K562 (cell line): ENCODE results near the gene BCL3. TPM values are rescaled to one million over a fixed set of nuclear protein-coding genes. Genes with fewer than 3 reads are reported as not detected.

Experiments used
- ATAC-seq: fragments of 200-7000 bp; cut with Tn5 transposase; 3 replicates; pipeline ENCODE4 v1.9.1; 2020; ENCODE audit warnings: moderate library complexity
- BruUV-seq: library from RNA; stranded (reverse); fragments of 400-500 nt; replicated peaks from 2 replicates; lab custom pipeline; 2021; lab: Mats Ljungman, UMichigan
- CTCF ChIA-PET: fragments of 300-600 bp; formaldehyde crosslinking; extraction: SDS; loops from one replicate; lab custom pipeline; 2021; ENCODE audit warnings: low intra/inter-chr PET ratio; lab: Yijun Ruan, JAX
- POLR2A ChIA-PET: fragments of 300-600, 350-650 bp; sonication (Branson Sonifier 250); formaldehyde crosslinking; extraction: SDS; loops from one replicate; lab custom pipeline; 2021; ENCODE audit warnings: antibody characterized with exemption, inconsistent platforms; lab: Yijun Ruan, JAX
- DNase-seq, 4 experiments: peaks; one replicate each; pipeline versions ENCODE4 v3.0.0 to v3.0.0-alpha.2; 2011 to 2018; ENCODE audit warnings: low spot score in 3 of 4, mixed read lengths in 3 of 4; ENCODE audit errors: extremely low read depth in 1 of 4
- FAIRE-seq: peaks from 2 replicates; lab custom pipeline; 2011; peaks lifted over from hg19 to GRCh38; lab: Jason Lieb, UNC
- H2AFZ ChIP-seq: 2 replicates; pipeline ENCODE4 v1.6.0; 2011; ENCODE audit warnings: low read depth, low read length, control low read depth, inconsistent platforms
- H3K27ac ChIP-seq: fragments of 200-600 bp; 3 replicates; pipeline ENCODE4 v1.8.0; 2011; ENCODE audit warnings: low read depth, mild to moderate bottlenecking, control low read depth, inconsistent platforms, low read length, moderate library complexity, mixed read lengths; ENCODE audit errors: extremely low read depth
- H3K27me3 ChIP-seq, 2 experiments: fragments of 300-600 bp in 1 of 2; 2 replicates in 1 of 2; 3 replicates in 1 of 2; pipeline versions ENCODE4 v1.6.0 to v1.8.0; 2011; ENCODE audit warnings: inconsistent platforms in 2 of 2, low read length in 2 of 2, mild to moderate bottlenecking in 1 of 2, mixed read lengths in 1 of 2, moderate library complexity in 1 of 2; ENCODE audit not compliant: control insufficient read depth in 2 of 2, insufficient read depth in 2 of 2
- H3K36me3 ChIP-seq: fragments of 300-600 bp; 3 replicates; pipeline ENCODE4 v1.8.0; 2011; ENCODE audit warnings: mild to moderate bottlenecking, low read length, inconsistent platforms; ENCODE audit not compliant: control insufficient read depth, insufficient read depth
- H3K4me1 ChIP-seq, 2 experiments: fragments of 200-600 bp in 1 of 2; replicated peaks in 1 of 2; 2 replicates in 1 of 2; 3 replicates in 1 of 2; pipeline versions ENCODE4 v1.5.1 to v1.8.0; 2011; ENCODE audit warnings: inconsistent platforms in 2 of 2, low read length in 2 of 2, mild to moderate bottlenecking in 1 of 2, mixed read lengths in 1 of 2, moderate library complexity in 1 of 2; ENCODE audit not compliant: control insufficient read depth in 2 of 2, insufficient read depth in 2 of 2
- H3K4me2 ChIP-seq: 2 replicates; pipeline ENCODE4 v1.6.1; 2011; ENCODE audit warnings: low read length, control low read depth, inconsistent platforms, mixed read lengths; ENCODE audit not compliant: insufficient read depth
- H3K4me3 ChIP-seq: fragments of 200-600 bp; sonication (generic), shearing (Covaris generic); 2 replicates; pipeline ENCODE4 v1.5.1; 2016; ENCODE audit warnings: control low read depth, inconsistent platforms
- H3K79me2 ChIP-seq: fragments of 200-600 bp; 3 replicates; pipeline ENCODE4 v1.8.0; 2011; ENCODE audit warnings: low read length, inconsistent platforms; ENCODE audit not compliant: control insufficient read depth, insufficient read depth
- H3K9ac ChIP-seq, 2 experiments: 2 replicates each; pipeline versions ENCODE4 v1.6.0 to v1.6.1; 2011; ENCODE audit warnings: low read depth in 2 of 2, low read length in 2 of 2, control low read depth in 1 of 2, inconsistent platforms in 1 of 2, mild to moderate bottlenecking in 1 of 2, mixed read lengths in 1 of 2; ENCODE audit not compliant: insufficient read depth in 1 of 2
- H3K9me1 ChIP-seq: one replicate; pipeline ENCODE4 v1.6.0; 2011; ENCODE audit warnings: inconsistent platforms, mild to moderate bottlenecking, low read length, moderate library complexity; ENCODE audit not compliant: control insufficient read depth, insufficient read depth
- H3K9me3 ChIP-seq: replicated peaks from 2 replicates; pipeline ENCODE4 v1.5.1; 2011; ENCODE audit warnings: low read depth, low read length, inconsistent platforms; ENCODE audit not compliant: control insufficient read depth, insufficient read depth
- H4K20me1 ChIP-seq: replicated peaks from 2 replicates; pipeline ENCODE4 v1.6.1; 2011; ENCODE audit warnings: low read length, inconsistent platforms, mixed read lengths; ENCODE audit not compliant: control insufficient read depth, insufficient read depth
- EP300 ChIP-seq: IDR thresholded peaks from 2 replicates; pipeline ENCODE4 v1.6.1; 2012; ENCODE audit warnings: low read length, improper control_type of control experiment
- ETV5 ChIP-seq: sonication (generic); formaldehyde crosslinking; IDR thresholded peaks from 2 replicates; pipeline ENCODE4 v1.4.0; 2020; ENCODE audit warnings: low read depth, mild to moderate bottlenecking, missing genetic modification reagents
- KAT2B ChIP-seq: IDR thresholded peaks from one replicate; pipeline ENCODE4 v1.6.1; 2012; ENCODE audit warnings: low read depth, mild to moderate bottlenecking, control low read depth, inconsistent platforms, low read length, moderate library complexity
- MYBL2 ChIP-seq, 2 experiments: fragments of 450-650 bp in 1 of 2; sonication (generic) in 1 of 2; formaldehyde crosslinking in 1 of 2; IDR thresholded peaks; 2 replicates each; pipeline versions ENCODE4 v1.6.1 to v1.8.1; 2017 to 2022; ENCODE audit warnings: borderline replicate concordance in 1 of 2, inconsistent platforms in 1 of 2, low read depth in 1 of 2, mild to moderate bottlenecking in 1 of 2, missing genetic modification reagents in 1 of 2, moderate library complexity in 1 of 2
- NR4A1 ChIP-seq, 2 experiments: fragments of 250-450 bp in 1 of 2; fragments of 450-650 bp in 1 of 2; sonication (Bioruptor Pico) in 1 of 2; IDR thresholded peaks; 2 replicates each; pipeline versions ENCODE4 v1.4.0 to v1.6.1; 2016 to 2020; ENCODE audit warnings: mild to moderate bottlenecking in 2 of 2, missing compliant biosample characterization in 1 of 2, missing genetic modification characterization in 1 of 2, moderate library complexity in 1 of 2
- PCBP1 ChIP-seq: fragments of 200-400 bp; formaldehyde crosslinking; IDR thresholded peaks from 2 replicates; pipeline ENCODE4 v1.6.1; 2018; ENCODE audit warnings: mild to moderate bottlenecking, low read depth, low read length; ENCODE audit not compliant: poor library complexity, severe bottlenecking
- SIX5 ChIP-seq, 2 experiments: IDR thresholded peaks; 2 replicates each; pipeline ENCODE4 v1.6.1; 2011; ENCODE audit warnings: low read length in 2 of 2, borderline replicate concordance in 1 of 2, low read depth in 1 of 2, mild to moderate bottlenecking in 1 of 2, moderate library complexity in 1 of 2; ENCODE audit not compliant: insufficient read depth in 1 of 2
- SMAD4 ChIP-seq: fragments of 250-450 bp; sonication (Bioruptor Pico); conservative IDR thresholded peaks from 2 replicates; pipeline ENCODE4 v1.8.0; 2021; ENCODE audit warnings: inconsistent platforms, mild to moderate bottlenecking, moderate library complexity
- TAF7 ChIP-seq: fragments of 450-650 bp; IDR thresholded peaks from 2 replicates; pipeline ENCODE4 v1.6.1; 2016; ENCODE audit warnings: missing genetic modification characterization, missing compliant biosample characterization
- ZFPM2 ChIP-seq: fragments of 250-450 bp; sonication (Bioruptor Pico); IDR thresholded peaks from 2 replicates; pipeline ENCODE4 v1.5.1; 2022; ENCODE audit warnings: mild to moderate bottlenecking
- ZFX ChIP-seq: sonication (generic); formaldehyde crosslinking; IDR thresholded peaks from 2 replicates; pipeline ENCODE4 v1.8.0; 2022; ENCODE audit warnings: mild to moderate bottlenecking, missing genetic modification reagents, moderate library complexity
- ZNF592 ChIP-seq: fragments of 450-650 bp; IDR thresholded peaks from 2 replicates; pipeline ENCODE4 v1.6.1; 2017; ENCODE audit warnings: antibody characterized with exemption, mild to moderate bottlenecking
- WGBS: fragments of 100-300 bp; shearing (Covaris generic); methylation state at CpG from one replicate; pipeline ENCODE4 v1.1.6; 2016; ENCODE audit warnings: low coverage, mixed read lengths; ENCODE audit not compliant: insufficient coverage; ENCODE audit errors: missing lambda C conversion rate; 5-methylcytosine and 5-hydroxymethylcytosine counted together
- in situ Hi-C: fragments of 300-500 bp; cut with MboI; formaldehyde crosslinking; loops from 4 replicates; pipeline ENCODE4 v1.15.0; 2018; ENCODE audit warnings: inconsistent platforms, mixed read lengths
- intact Hi-C: fragments of 100-400 bp; cut with micrococcal nuclease; formaldehyde crosslinking; loops from 2 replicates; pipeline ENCODE4 v1.14.2; 2022
- polyA plus RNA-seq, 8 experiments: library from polyadenylated mRNA; depleted of rRNA in 4 of 8; stranded (reverse) in 5 of 8; unstranded in 3 of 8; fragments of >200 nt; fragmentation: Nextera tagmentation in 2 of 8; fragmentation: Illumina TruSeq in 1 of 8; extraction: Ambion mirVana in 2 of 8; extraction: Trizol in 1 of 8; gene quantifications; 2 replicates each; pipeline versions ENCODE4 v1.2.1 to v1.2.3, GENCODE V29; 2011 to 2014; ENCODE audit warnings: inconsistent platforms in 1 of 8, missing spikeins in 1 of 8
- total RNA-seq, 7 experiments: library from RNA; depleted of rRNA in 6 of 7; stranded (reverse); fragments of >200 nt in 6 of 7; fragmentation: Illumina TruSeq in 2 of 7; extraction: Trizol in 2 of 7; gene quantifications; 2 replicates each; pipeline versions ENCODE4 v1.2.1 to v1.2.3, GENCODE V29; 2011 to 2021; ENCODE audit warnings: low replicate concordance in 1 of 7
- TF ChIP-seq, protein P1 (sequence below), 3 experiments: fragments of 200-800 bp in 1 of 3; fragments of 250-450 bp in 1 of 3; fragments of 450-650 bp in 1 of 3; sonication (Bioruptor Pico) in 1 of 3; sonication (Bioruptor generic) in 1 of 3; formaldehyde crosslinking in 1 of 3; IDR thresholded peaks; 2 replicates each; pipeline versions ENCODE4 v1.6.1 to v1.8.0; 2016 to 2022; ENCODE audit warnings: mild to moderate bottlenecking in 2 of 3, missing genetic modification characterization in 2 of 3, missing compliant biosample characterization in 1 of 3, moderate library complexity in 1 of 3

Gene BCL3
- total and polyA plus RNA-seq, 9 of the 15 experiments (the other 6 are each of a cell fraction or from before 2014, with no cell fraction given) = 0.03 to 2.4 (median 0.50) TPM; not detected in 1

DNA sequence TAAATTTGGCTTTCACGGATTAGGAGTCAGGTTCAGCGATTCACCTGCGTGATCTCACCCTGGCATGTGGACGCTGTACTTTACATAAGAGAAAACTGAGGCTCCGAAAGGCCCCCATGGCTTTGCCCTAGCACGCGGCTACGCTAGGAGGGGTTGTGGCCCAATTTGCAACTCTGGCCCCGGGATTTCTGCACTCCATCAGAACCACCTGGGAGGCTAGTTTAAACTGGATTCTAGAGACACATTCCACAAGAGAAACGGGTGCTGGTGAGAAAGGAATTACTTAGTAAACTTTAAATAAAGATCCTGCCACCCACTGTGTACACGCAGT, 6.2 kb downstream of the BCL3 start:
- H3K4me2 ChIP-seq = peak overlapping the region; percentile 78
- peaks cover 22 to 52% of the 10 kb centered on the region in 2 experiments for H3K4me1 ChIP-seq
- ATAC-seq (no peak), FAIRE-seq (no peak), DNase-seq (no peak)
- peak overlapping the region; percentile 80 for H2AFZ ChIP-seq
- 11% methylated on average over 11 of the region's 11 CpGs for WGBS
- H3K9me3 ChIP-seq = no peaks in the 10 kb centered on the region
- H3K36me3 ChIP-seq = no peaks in the 10 kb centered on the region
- intact Hi-C loops = no loop called here
- H3K27ac ChIP-seq = peak overlapping the region; percentile 77
- no peaks in the 10 kb centered on the region for H3K9me1 ChIP-seq
- H3K79me2 ChIP-seq = no peaks in the 10 kb centered on the region
- H3K27me3 ChIP-seq = no peaks in the 10 kb centered on the region
- ChIA-PET POLR2A (interaction anchor here (1.8 kb wide), 1 partner anchor 11 kb away, joined by 16 read pairs; no protein-coding TSS in a partner anchor), CTCF (no interaction called here)
- in situ Hi-C loops = no loop called here
- H4K20me1 ChIP-seq = no peaks in the 10 kb centered on the region
- H3K9ac ChIP-seq = peak overlapping the region; percentile 69 to 85
- H3K4me3 ChIP-seq = peak overlapping the region; percentile 36; the same call in 1 of the 2 replicates
- TSS peak; percentile 49 for BruUV-seq
- TF ChIP-seq ETV5 (0 out of 2 replicates have a peak, but pooled peaks have one; percentile 6), MYBL2 (IDR thresholded peaks at IDR 0.05; ENCODE audit: low read depth) (no peak), MYBL2 (CRISPR knock-in tag; IDR thresholded peaks at IDR 0.05; ENCODE audit: borderline replicate concordance) (no peak), NR4A1 (CRISPR knock-in tag; IDR thresholded peaks at IDR 0.05) (no peak), NR4A1 (tag; IDR thresholded peaks at IDR 0.05) (0 out of 2 replicates have a peak, but pooled peaks have one; percentile 55), ZFX (peak; percentile 61), KAT2B (no peak), TAF7 (tag) (no peak), EP300 (no peak), ZNF592 (peak; percentile 64), SIX5 (IDR thresholded peaks at IDR 0.05; ENCODE audit: borderline replicate concordance in 1 of 2, insufficient read depth in 1 of 2, low read depth in 1 of 2, low read length in 2 of 2) (no peak), ZFPM2 (CRISPR knock-in tag) (no peak), SMAD4 (peak; percentile 72; the same call in 1 of the 2 replicates), PCBP1 (no peak)
- TF ChIP-seq, protein P1, sequence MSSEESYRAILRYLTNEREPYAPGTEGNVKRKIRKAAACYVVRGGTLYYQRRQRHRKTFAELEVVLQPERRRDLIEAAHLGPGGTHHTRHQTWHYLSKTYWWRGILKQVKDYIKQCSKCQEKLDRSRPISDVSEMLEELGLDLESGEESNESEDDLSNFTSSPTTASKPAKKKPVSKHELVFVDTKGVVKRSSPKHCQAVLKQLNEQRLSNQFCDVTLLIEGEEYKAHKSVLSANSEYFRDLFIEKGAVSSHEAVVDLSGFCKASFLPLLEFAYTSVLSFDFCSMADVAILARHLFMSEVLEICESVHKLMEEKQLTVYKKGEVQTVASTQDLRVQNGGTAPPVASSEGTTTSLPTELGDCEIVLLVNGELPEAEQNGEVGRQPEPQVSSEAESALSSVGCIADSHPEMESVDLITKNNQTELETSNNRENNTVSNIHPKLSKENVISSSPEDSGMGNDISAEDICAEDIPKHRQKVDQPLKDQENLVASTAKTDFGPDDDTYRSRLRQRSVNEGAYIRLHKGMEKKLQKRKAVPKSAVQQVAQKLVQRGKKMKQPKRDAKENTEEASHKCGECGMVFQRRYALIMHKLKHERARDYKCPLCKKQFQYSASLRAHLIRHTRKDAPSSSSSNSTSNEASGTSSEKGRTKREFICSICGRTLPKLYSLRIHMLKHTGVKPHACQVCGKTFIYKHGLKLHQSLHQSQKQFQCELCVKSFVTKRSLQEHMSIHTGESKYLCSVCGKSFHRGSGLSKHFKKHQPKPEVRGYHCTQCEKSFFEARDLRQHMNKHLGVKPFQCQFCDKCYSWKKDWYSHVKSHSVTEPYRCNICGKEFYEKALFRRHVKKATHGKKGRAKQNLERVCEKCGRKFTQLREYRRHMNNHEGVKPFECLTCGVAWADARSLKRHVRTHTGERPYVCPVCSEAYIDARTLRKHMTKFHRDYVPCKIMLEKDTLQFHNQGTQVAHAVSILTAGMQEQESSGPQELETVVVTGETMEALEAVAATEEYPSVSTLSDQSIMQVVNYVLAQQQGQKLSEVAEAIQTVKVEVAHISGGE (CRISPR knock-in tag; IDR thresholded peaks at IDR 0.05) = peak in 1 of 3 experiments; percentile 35; a peak in 1 of 6 replicates
